Thyroid gland (tissue), 4 donors: Measurements from ENCODE around the gene IRF9.

Source experiments
- POLR2A ChIP-seq, 2 donors: fragments of 450-650 bp; IDR thresholded peaks; one replicate each; pipeline ENCODE4 v1.6.1; 2017; ENCODE audit warnings: antibody characterized with exemption in 2 of 2, mild to moderate bottlenecking in 2 of 2, moderate library complexity in 1 of 2
- TF ChIP-seq, protein P1 (sequence below), 6 experiments: fragments of 200-600 bp in 3 of 6; fragments of 450-650 bp in 3 of 6; sonication (generic) in 3 of 6; IDR thresholded peaks; one replicate each; pipeline ENCODE4 v1.5.1; 2016 to 2019; ENCODE audit warnings: antibody characterized with exemption in 6 of 6, mild to moderate bottlenecking in 2 of 6, inconsistent platforms in 1 of 6, moderate library complexity in 1 of 6

GRCh38 chr14:24145690-24146452, 15.2 kb upstream of the IRF9 start:
- TF ChIP-seq POLR2A (IDR thresholded peaks at IDR 0.05), result no peak
- TF ChIP-seq, protein P1, sequence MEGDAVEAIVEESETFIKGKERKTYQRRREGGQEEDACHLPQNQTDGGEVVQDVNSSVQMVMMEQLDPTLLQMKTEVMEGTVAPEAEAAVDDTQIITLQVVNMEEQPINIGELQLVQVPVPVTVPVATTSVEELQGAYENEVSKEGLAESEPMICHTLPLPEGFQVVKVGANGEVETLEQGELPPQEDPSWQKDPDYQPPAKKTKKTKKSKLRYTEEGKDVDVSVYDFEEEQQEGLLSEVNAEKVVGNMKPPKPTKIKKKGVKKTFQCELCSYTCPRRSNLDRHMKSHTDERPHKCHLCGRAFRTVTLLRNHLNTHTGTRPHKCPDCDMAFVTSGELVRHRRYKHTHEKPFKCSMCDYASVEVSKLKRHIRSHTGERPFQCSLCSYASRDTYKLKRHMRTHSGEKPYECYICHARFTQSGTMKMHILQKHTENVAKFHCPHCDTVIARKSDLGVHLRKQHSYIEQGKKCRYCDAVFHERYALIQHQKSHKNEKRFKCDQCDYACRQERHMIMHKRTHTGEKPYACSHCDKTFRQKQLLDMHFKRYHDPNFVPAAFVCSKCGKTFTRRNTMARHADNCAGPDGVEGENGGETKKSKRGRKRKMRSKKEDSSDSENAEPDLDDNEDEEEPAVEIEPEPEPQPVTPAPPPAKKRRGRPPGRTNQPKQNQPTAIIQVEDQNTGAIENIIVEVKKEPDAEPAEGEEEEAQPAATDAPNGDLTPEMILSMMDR (IDR thresholded peaks at IDR 0.05), result no peak
